K562 (cell line): ENCODE measurements around the gene TLE7. TPM values are rescaled to one million over a fixed set of nuclear protein-coding genes. Genes with fewer than 3 reads are reported as not detected.

ENCODE experiments used
- AFF4 ChIP-seq: sonication (generic); formaldehyde crosslinking; IDR thresholded peaks from 2 replicates; pipeline ENCODE4 v1.8.0; 2023; ENCODE audit warnings: mild to moderate bottlenecking, missing genetic modification reagents
- ARID3B ChIP-seq: fragments of 250-450 bp; sonication (Bioruptor Pico); IDR thresholded peaks from 2 replicates; pipeline ENCODE4 v1.4.0; 2020; ENCODE audit warnings: borderline replicate concordance
- C11orf30 ChIP-seq: fragments of 450-650 bp; IDR thresholded peaks from 2 replicates; pipeline ENCODE4 v1.6.1; 2016; ENCODE audit warnings: low read depth, mild to moderate bottlenecking
- CAMTA2 ChIP-seq: fragments of 250-450 bp; sonication (Bioruptor Pico); conservative IDR thresholded peaks from 2 replicates; pipeline ENCODE4 v1.5.1; 2022
- CBFA2T3 ChIP-seq: fragments of 450-650 bp; IDR thresholded peaks from 2 replicates; pipeline ENCODE4 v1.6.1; 2017
- CGGBP1 ChIP-seq: fragments of 250-450 bp; sonication (Bioruptor Pico); IDR thresholded peaks from 2 replicates; pipeline ENCODE4 v1.9.0; 2021; ENCODE audit warnings: mild to moderate bottlenecking
- E2F1 ChIP-seq: sonication (generic); formaldehyde crosslinking; IDR thresholded peaks from 2 replicates; pipeline ENCODE4 v1.8.1; 2023; ENCODE audit warnings: mild to moderate bottlenecking, missing genetic modification reagents, moderate library complexity
- E2F5 ChIP-seq: sonication (generic); formaldehyde crosslinking; IDR thresholded peaks from 2 replicates; pipeline ENCODE4 v1.8.0; 2022; ENCODE audit warnings: mild to moderate bottlenecking, missing genetic modification reagents
- EZH2 ChIP-seq: IDR thresholded peaks from 2 replicates; pipeline ENCODE4 v1.6.1; 2012; ENCODE audit warnings: low read depth, mild to moderate bottlenecking, inconsistent platforms, low read length, borderline replicate concordance
- FOXO4 ChIP-seq: fragments of 450-650 bp; formaldehyde crosslinking; IDR thresholded peaks from 2 replicates; pipeline ENCODE4 v1.4.0; 2020; ENCODE audit warnings: mild to moderate bottlenecking, moderate library complexity
- HMGXB4 ChIP-seq: sonication (generic); formaldehyde crosslinking; IDR thresholded peaks from 2 replicates; pipeline ENCODE4 v1.8.1; 2023; ENCODE audit warnings: mild to moderate bottlenecking, missing genetic modification reagents
- HNRNPH1 ChIP-seq: fragments of 200-400 bp; formaldehyde crosslinking; optimal IDR thresholded peaks from 2 replicates; pipeline ENCODE3; 2017; ENCODE audit warnings: low read depth, mild to moderate bottlenecking, low read length, moderate library complexity
- KDM5B ChIP-seq: fragments of 200-600 bp; sonication (generic); IDR thresholded peaks from 2 replicates; pipeline ENCODE4 v1.6.1; 2012; ENCODE audit warnings: low read depth, mild to moderate bottlenecking, moderate library complexity, low read length, control low read depth, inconsistent platforms; ENCODE audit not compliant: insufficient replicate concordance
- NCOA4 ChIP-seq: fragments of 450-650 bp; IDR thresholded peaks from 2 replicates; pipeline ENCODE4 v1.6.1; 2018; ENCODE audit warnings: mild to moderate bottlenecking; ENCODE audit not compliant: partially characterized antibody
- PCBP1 ChIP-seq: fragments of 200-400 bp; formaldehyde crosslinking; IDR thresholded peaks from 2 replicates; pipeline ENCODE4 v1.6.1; 2018; ENCODE audit warnings: mild to moderate bottlenecking, low read depth, low read length; ENCODE audit not compliant: poor library complexity, severe bottlenecking
- TAF1 ChIP-seq: IDR thresholded peaks from 2 replicates; pipeline ENCODE4 v1.6.1; 2011; ENCODE audit warnings: mild to moderate bottlenecking, low read length, moderate library complexity; ENCODE audit not compliant: insufficient read depth, control insufficient read depth, severe bottlenecking; ENCODE audit errors: extremely low read depth
- ZNF3 ChIP-seq: fragments of 250-450 bp; sonication (Bioruptor Pico); IDR thresholded peaks from 2 replicates; pipeline ENCODE4 v1.5.0; 2021; ENCODE audit warnings: mild to moderate bottlenecking, moderate library complexity
- polyA plus RNA-seq, 8 experiments: library from polyadenylated mRNA; depleted of rRNA in 4 of 8; stranded (reverse) in 5 of 8; unstranded in 3 of 8; fragments of >200 nt; fragmentation: Nextera tagmentation in 2 of 8; fragmentation: Illumina TruSeq in 1 of 8; extraction: Ambion mirVana in 2 of 8; extraction: Trizol in 1 of 8; gene quantifications; 2 replicates each; pipeline versions ENCODE4 v1.2.1 to v1.2.3, GENCODE V29; 2011 to 2014; ENCODE audit warnings: inconsistent platforms in 1 of 8, missing spikeins in 1 of 8
- total RNA-seq, 7 experiments: library from RNA; depleted of rRNA in 6 of 7; stranded (reverse); fragments of >200 nt in 6 of 7; fragmentation: Illumina TruSeq in 2 of 7; extraction: Trizol in 2 of 7; gene quantifications; 2 replicates each; pipeline versions ENCODE4 v1.2.1 to v1.2.3, GENCODE V29; 2011 to 2021; ENCODE audit warnings: low replicate concordance in 1 of 7

Gene TLE7
- total and polyA plus RNA-seq, 9 of the 15 experiments (the other 6 are each of a cell fraction or from before 2014, with no cell fraction given) = not detected

- no peak for TF ChIP-seq KDM5B
- TF ChIP-seq CGGBP1 (CRISPR knock-in tag) = no peak
- peak; percentile 97 for TF ChIP-seq CBFA2T3
- TF ChIP-seq FOXO4 (CRISPR knock-in tag) = no peak
- TF ChIP-seq EZH2 = no peak
- TF ChIP-seq HMGXB4 (CRISPR knock-in tag) = no peak
- TF ChIP-seq C11orf30 = no peak
- no peak for TF ChIP-seq ARID3B (CRISPR knock-in tag)
- no peak for TF ChIP-seq TAF1
- TF ChIP-seq ZNF3 (CRISPR knock-in tag) = no peak
- TF ChIP-seq HNRNPH1 = no peak
- 0 out of 2 replicates have a peak, but pooled peaks have one; percentile 32 for TF ChIP-seq AFF4 (CRISPR knock-in tag)
- no peak for TF ChIP-seq PCBP1
- TF ChIP-seq CAMTA2 = no peak
- TF ChIP-seq E2F1 (CRISPR knock-in tag) = no peak; the same call in 1 of the 2 replicates
- no peak for TF ChIP-seq NCOA4
- TF ChIP-seq E2F5 (CRISPR knock-in tag) = no peak
Measured at GRCh38 chr16:71430744-71431143, 11.1 kb downstream of the TLE7 start (continued).
